BLaER1 treated with 17β-estradiol and CSF1 and Interleukin-3, amounts not matched to agents 10 nM and 100 nM (cell line): ENCODE data around the gene UPF2.

Experiments used
- H3K27ac ChIP-seq, 11 experiments: shearing (Covaris generic); formaldehyde crosslinking; 2 replicates each; pipeline ENCODE4 v1.8.1; 2022
- H3K27me3 ChIP-seq, 11 experiments: shearing (Covaris generic); formaldehyde crosslinking; 2 replicates each; pipeline ENCODE4 v1.8.1; 2022
- H3K36me3 ChIP-seq, 11 experiments: shearing (Covaris generic); formaldehyde crosslinking; 2 replicates each; pipeline ENCODE4 v1.8.1; 2022
- H3K4me1 ChIP-seq, 10 experiments: shearing (Covaris generic); formaldehyde crosslinking; 2 replicates each; pipeline ENCODE4 v1.8.1; 2022
- H3K4me2 ChIP-seq, 11 experiments: shearing (Covaris generic); formaldehyde crosslinking; 2 replicates each; pipeline ENCODE4 v1.8.1; 2022
- H3K4me3 ChIP-seq, 10 experiments: shearing (Covaris generic); formaldehyde crosslinking; 2 replicates each; pipeline ENCODE4 v1.8.1; 2022
- H3K9ac ChIP-seq, 11 experiments: shearing (Covaris generic); formaldehyde crosslinking; 2 replicates each; pipeline ENCODE4 v1.8.1; 2022
- H3K9me3 ChIP-seq, 11 experiments: shearing (Covaris generic); formaldehyde crosslinking; replicated peaks in 1 of 11; 2 replicates each; pipeline ENCODE4 v1.8.1; 2022
- H4K20me1 ChIP-seq, 11 experiments: shearing (Covaris generic); formaldehyde crosslinking; 2 replicates each; pipeline ENCODE4 v1.8.1; 2022
- Cebpa-rat ChIP-seq, 11 experiments: shearing (Covaris generic); IDR thresholded peaks; 2 replicates each; pipeline ENCODE4 v1.8.1; 2022

The UPF2 gene

DNA sequence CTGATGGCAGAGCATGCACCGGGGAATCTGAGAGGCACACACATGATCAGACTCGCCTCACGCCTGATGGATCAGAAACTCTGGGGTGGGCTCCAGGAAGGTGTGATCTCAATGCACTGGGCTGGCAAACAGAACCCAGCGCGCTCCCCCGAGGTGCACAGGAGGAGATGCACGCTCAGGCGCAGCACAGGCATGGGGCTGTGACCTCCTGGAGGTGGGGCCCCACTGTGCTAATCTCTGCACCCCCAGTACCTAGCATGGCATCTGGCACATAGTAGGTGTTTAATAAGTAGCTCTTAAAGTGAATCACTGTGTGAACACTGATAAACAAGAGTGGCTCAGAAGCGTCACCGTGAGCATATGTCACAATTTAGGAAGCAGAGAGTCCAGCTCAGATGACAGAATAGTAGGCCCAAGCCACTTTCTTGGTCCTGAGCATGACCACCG, 161.6 kb downstream of the UPF2 start:
- no peak for TF ChIP-seq Cebpa-rat (IDR thresholded peaks at IDR 0.05)
- Histone ChIP-seq H3K27ac (no peak overlapping the region), H3K4me3 (no peak overlapping the region), H4K20me1 (no peaks in the 10 kb centered on the region), H3K36me3 (no peaks in the 10 kb centered on the region), H3K4me1 (peaks cover 25 to 60% (median 42%) of the 10 kb centered on the region in 10 experiments), H3K4me2 (no peak overlapping the region), H3K9me3 (no peaks in the 10 kb centered on the region), H3K9ac (no peak overlapping the region), H3K27me3 (no peaks in the 10 kb centered on the region)

- Histone ChIP-seq H3K27me3 (no peaks in the 10 kb centered on the region), H3K9me3 (no peaks in the 10 kb centered on the region), H3K4me1 (peaks cover 22 to 62% (median 45%) of the 10 kb centered on the region in 10 experiments), H3K4me3 (no peak overlapping the region), H3K4me2 (no peak overlapping the region), H3K27ac (no peak overlapping the region), H4K20me1 (no peaks in the 10 kb centered on the region), H3K36me3 (no peaks in the 10 kb centered on the region), H3K9ac (no peak overlapping the region)
- TF ChIP-seq Cebpa-rat (IDR thresholded peaks at IDR 0.05): no peak
These were observed 162.2 kb downstream of the UPF2 start for GRCh38 chr10:11880151-11881029.

GRCh38 chr10:11879387-11880094, 163.1 kb downstream of the UPF2 start:
- no peak overlapping the region for H3K27ac ChIP-seq

GRCh38 chr10:11878776-11879175, 163.8 kb downstream of the UPF2 start:
- no peak for TF ChIP-seq Cebpa-rat (IDR thresholded peaks at IDR 0.05)
- peak overlapping the region in 6 of 11 experiments; percentile 5 to 46 (median 32); a peak in 11 of 22 replicates for H3K4me2 ChIP-seq
- no peaks in the 10 kb centered on the region for H3K36me3 ChIP-seq
- peaks cover 35 to 78% (median 61%) of the 10 kb centered on the region in 10 experiments for H3K4me1 ChIP-seq
- H4K20me1 ChIP-seq: no peaks in the 10 kb centered on the region
- no peak overlapping the region for H3K9ac ChIP-seq
- H3K27ac ChIP-seq: no peak overlapping the region
- H3K27me3 ChIP-seq: no peaks in the 10 kb centered on the region
- no peaks in the 10 kb centered on the region for H3K9me3 ChIP-seq
- H3K4me3 ChIP-seq: no peak overlapping the region

More at GRCh38 chr10:11879387-11880094, 163.1 kb downstream of the UPF2 start:
- no peak overlapping the region; a peak in 1 of 22 replicates for H3K4me2 ChIP-seq
- TF ChIP-seq Cebpa-rat (IDR thresholded peaks at IDR 0.05): no peak
- H4K20me1 ChIP-seq: no peaks in the 10 kb centered on the region
- H3K9ac ChIP-seq: no peak overlapping the region
- H3K27me3 ChIP-seq: no peaks in the 10 kb centered on the region
- H3K36me3 ChIP-seq: no peaks in the 10 kb centered on the region
- no peaks in the 10 kb centered on the region for H3K9me3 ChIP-seq
- no peak overlapping the region for H3K4me3 ChIP-seq
- peaks cover 29 to 70% (median 53%) of the 10 kb centered on the region in 10 experiments for H3K4me1 ChIP-seq

GRCh38 chr10:11877591-11877905, 165.1 kb downstream of the UPF2 start:
- Histone ChIP-seq H3K4me3 (no peak overlapping the region), H3K4me2 (peak overlapping the region in 7 of 11 experiments; percentile 12 to 67 (median 52); a peak in 7 of 22 replicates), H4K20me1 (no peaks in the 10 kb centered on the region), H3K27ac (no peak overlapping the region), H3K9me3 (no peaks in the 10 kb centered on the region), H3K4me1 (peaks cover 34 to 76% (median 56%) of the 10 kb centered on the region in 10 experiments), H3K36me3 (no peaks in the 10 kb centered on the region), H3K27me3 (no peaks in the 10 kb centered on the region), H3K9ac (no peak overlapping the region)
- TF ChIP-seq Cebpa-rat (IDR thresholded peaks at IDR 0.05): no peak

DNA sequence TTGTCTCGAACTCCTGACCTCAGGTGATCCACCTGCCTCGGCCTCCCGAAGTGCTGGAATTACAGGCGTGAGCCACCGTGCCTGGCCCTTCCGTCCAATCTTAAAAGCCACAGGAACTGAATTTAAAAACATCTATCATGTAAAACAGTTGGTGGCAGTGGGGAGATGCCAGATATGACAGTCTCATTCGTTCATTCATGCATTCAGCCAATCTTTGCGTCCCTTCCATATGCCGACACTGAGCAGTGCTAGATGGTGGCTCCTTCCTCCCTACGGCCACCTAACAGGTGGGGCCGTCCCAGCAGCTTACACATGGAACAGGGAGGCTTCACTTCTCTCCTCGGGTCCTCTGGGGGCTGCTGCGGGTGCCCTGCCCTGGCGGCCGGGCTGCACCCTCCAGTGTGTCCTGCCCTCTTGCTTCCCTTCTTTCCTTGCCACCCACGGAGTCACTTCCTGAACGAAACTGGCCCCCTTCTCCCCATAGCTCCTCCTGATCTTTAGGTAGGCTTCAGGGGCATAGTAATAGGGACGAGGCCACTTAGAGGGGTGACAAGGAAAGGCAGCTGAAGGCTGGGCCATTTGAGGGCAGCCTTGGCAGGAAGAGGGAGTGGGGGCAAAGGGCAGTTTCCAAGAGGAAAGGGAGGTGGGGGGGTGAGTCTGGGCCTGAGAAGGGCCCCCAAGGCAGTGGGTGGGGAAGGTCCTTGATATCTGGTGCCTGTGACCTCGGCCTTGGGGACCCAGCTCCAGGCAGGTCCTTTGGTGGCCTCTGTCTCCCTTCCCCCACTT, 165.6 kb downstream of the UPF2 start:
- H3K27me3 ChIP-seq: no peaks in the 10 kb centered on the region
- H3K4me2 ChIP-seq: peak overlapping the region; percentile 12 to 67 (median 39); a peak in 17 of 22 replicates
- no peak overlapping the region for H3K27ac ChIP-seq
- no peak overlapping the region for H3K9ac ChIP-seq
- no peaks in the 10 kb centered on the region for H3K9me3 ChIP-seq
- H4K20me1 ChIP-seq: no peaks in the 10 kb centered on the region
- H3K4me1 ChIP-seq: peaks cover 28 to 76% (median 55%) of the 10 kb centered on the region in 10 experiments
- no peak overlapping the region for H3K4me3 ChIP-seq
- no peaks in the 10 kb centered on the region for H3K36me3 ChIP-seq
- TF ChIP-seq Cebpa-rat (IDR thresholded peaks at IDR 0.05): no peak

- Histone ChIP-seq H3K4me2 (peak overlapping the region in 10 of 11 experiments; percentile 36 to 75 (median 63); a peak in 14 of 22 replicates), H4K20me1 (no peaks in the 10 kb centered on the region), H3K36me3 (no peaks in the 10 kb centered on the region), H3K4me3 (no peak overlapping the region), H3K27me3 (no peaks in the 10 kb centered on the region), H3K27ac (no peak overlapping the region), H3K9me3 (no peaks in the 10 kb centered on the region), H3K4me1 (peaks cover 34 to 76% (median 59%) of the 10 kb centered on the region in 10 experiments), H3K9ac (no peak overlapping the region)
- TF ChIP-seq Cebpa-rat (IDR thresholded peaks at IDR 0.05): no peak
These were observed 166.3 kb downstream of the UPF2 start for GRCh38 chr10:11876324-11876723.

DNA sequence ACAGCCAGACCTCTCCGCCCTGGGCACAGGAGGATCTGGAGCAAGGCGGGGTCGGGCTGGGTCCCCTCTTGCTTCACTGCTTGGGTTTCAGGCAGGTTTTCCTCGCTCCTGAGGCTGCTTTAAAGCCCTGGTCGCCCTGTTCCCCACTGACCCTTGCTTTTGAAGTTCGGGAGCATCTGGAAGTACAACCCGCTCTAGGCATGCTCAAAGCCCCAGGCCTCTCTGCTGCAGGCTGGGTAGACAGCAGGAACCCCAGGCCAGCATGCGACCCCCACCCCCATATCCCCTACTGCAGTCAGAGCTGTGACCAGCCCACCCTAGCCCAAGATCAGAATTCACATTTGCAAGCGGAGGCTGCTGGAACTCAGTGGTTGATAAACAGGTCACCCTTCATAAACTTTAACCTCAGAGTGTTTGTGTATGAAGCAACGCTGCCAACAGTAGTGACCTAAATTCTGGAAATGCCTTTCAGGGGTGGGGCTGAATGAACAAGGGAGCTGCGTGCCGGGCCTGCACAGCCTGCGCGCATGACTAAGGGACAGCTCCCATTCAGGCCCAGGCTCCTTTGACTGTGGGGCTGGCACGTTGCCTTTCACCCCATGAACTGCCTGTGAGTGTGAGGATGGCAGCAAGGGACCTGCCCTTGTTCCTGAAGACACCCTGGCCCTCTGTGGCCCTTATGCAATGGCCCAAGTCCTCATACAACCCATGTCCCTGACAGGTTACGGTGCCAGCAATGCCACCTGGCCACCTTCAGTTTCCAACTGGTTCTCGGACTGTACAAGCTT, 166.9 kb downstream of the UPF2 start:
- no peak overlapping the region for H3K4me3 ChIP-seq
- H3K4me2 ChIP-seq: peak overlapping the region in 10 of 11 experiments; percentile 36 to 75 (median 65); a peak in 16 of 22 replicates
- H3K27me3 ChIP-seq: no peaks in the 10 kb centered on the region
- no peaks in the 10 kb centered on the region for H3K9me3 ChIP-seq
- no peaks in the 10 kb centered on the region for H4K20me1 ChIP-seq
- no peaks in the 10 kb centered on the region for H3K36me3 ChIP-seq
- H3K9ac ChIP-seq: peak overlapping the region in 1 of 11 experiments; percentile 26; a peak in 2 of 22 replicates
- H3K4me1 ChIP-seq: peaks cover 38 to 81% (median 65%) of the 10 kb centered on the region in 10 experiments
- no peak for TF ChIP-seq Cebpa-rat (IDR thresholded peaks at IDR 0.05)
- H3K27ac ChIP-seq: peak overlapping the region in 3 of 11 experiments; percentile 2 to 53 (median 18); a peak in 2 of 22 replicates
